ENCODE results near the gene CFAP57.
"Not testable (repeated sequence)": the region's sequence is repeated elsewhere in the genome, so short reads cannot be mapped to it uniquely, and the experiment has no call there.

The CFAP57 gene

GRCh38 chr1:43172527-43172972 lies 420 bp downstream of the CFAP57 start:
- no peak for DNase-seq (ENCODE audit: low read depth, low spot score)

GRCh38 chr1:43174873-43175272 lies 2.7 kb downstream of the CFAP57 start:
- no peak for DNase-seq (ENCODE audit: low read depth, low spot score)

GRCh38 chr1:43177691-43178090 lies 5.6 kb downstream of the CFAP57 start:
- DNase-seq (ENCODE audit: low read depth, low spot score): no peak

GRCh38 chr1:43184388-43184787 lies 12.3 kb downstream of the CFAP57 start:
- no peak for DNase-seq (ENCODE audit: low read depth, low spot score)

GRCh38 chr1:43184995-43185394 lies 12.9 kb downstream of the CFAP57 start:
- no peak for DNase-seq (ENCODE audit: low read depth, low spot score)

- no peak for DNase-seq (ENCODE audit: low read depth, low spot score)
Observed at GRCh38 chr1:43188106-43188505, 16.0 kb downstream of the CFAP57 start.

- no peak for DNase-seq (ENCODE audit: low read depth, low spot score)
Observed at GRCh38 chr1:43194509-43194908, 22.4 kb downstream of the CFAP57 start.

GRCh38 chr1:43197343-43198127 lies 25.4 kb downstream of the CFAP57 start:
- DNase-seq (ENCODE audit: low read depth, low spot score): no peak

GRCh38 chr1:43199093-43199726 lies 27.1 kb downstream of the CFAP57 start:
- DNase-seq (ENCODE audit: low read depth, low spot score): no peak

- no peak for DNase-seq (ENCODE audit: low read depth, low spot score)
Observed at GRCh38 chr1:43203859-43204258, 31.7 kb downstream of the CFAP57 start.

- no peak for DNase-seq (ENCODE audit: low read depth, low spot score)
Observed at GRCh38 chr1:43204394-43204793, 32.3 kb downstream of the CFAP57 start.

- DNase-seq (ENCODE audit: low read depth, low spot score): no peak
Observed at GRCh38 chr1:43205671-43206070, 33.5 kb downstream of the CFAP57 start.

GRCh38 chr1:43206600-43207228 lies 34.6 kb downstream of the CFAP57 start:
- no peak for DNase-seq (ENCODE audit: low read depth, low spot score)

GRCh38 chr1:43207229-43207853 lies 35.2 kb downstream of the CFAP57 start:
- DNase-seq (ENCODE audit: low read depth, low spot score): no peak

GRCh38 chr1:43208277-43208676 lies 36.1 kb downstream of the CFAP57 start:
- not testable (repeated sequence) for DNase-seq (ENCODE audit: low read depth, low spot score)

GRCh38 chr1:43214501-43215444 lies 42.6 kb downstream of the CFAP57 start:
- DNase-seq (ENCODE audit: low read depth, low spot score): no peak

- no peak for DNase-seq (ENCODE audit: low read depth, low spot score)
Observed at GRCh38 chr1:43217747-43218146, 45.6 kb downstream of the CFAP57 start.

- no peak for DNase-seq (ENCODE audit: low read depth, low spot score)
Observed at GRCh38 chr1:43220905-43221778, 49.0 kb downstream of the CFAP57 start.

GRCh38 chr1:43221797-43222196 lies 49.7 kb downstream of the CFAP57 start:
- DNase-seq (ENCODE audit: low read depth, low spot score): no peak

GRCh38 chr1:43222879-43223278 lies 50.7 kb downstream of the CFAP57 start:
- no peak for DNase-seq (ENCODE audit: low read depth, low spot score)

Data from brain pericyte (primary cell).